GM12878 (cell line): ENCODE data around the gene SFXN5. TPM values are rescaled to one million over a fixed set of nuclear protein-coding genes. Genes with fewer than 3 reads are reported as not detected.

ENCODE experiments used
- CHD2 ChIP-seq: IDR thresholded peaks from 2 replicates; pipeline ENCODE4 v1.6.1; 2011; ENCODE audit warnings: low read depth, low read length, improper control_type of control experiment, borderline replicate concordance
- DPF2 ChIP-seq: fragments of 450-650 bp; IDR thresholded peaks from 2 replicates; pipeline ENCODE4 v1.6.1; 2017; ENCODE audit warnings: mild to moderate bottlenecking
- LARP7 ChIP-seq: fragments of 450-650 bp; IDR thresholded peaks from 2 replicates; pipeline ENCODE4 v1.6.1; 2017; ENCODE audit warnings: mild to moderate bottlenecking
- MTA2 ChIP-seq: fragments of 450-650 bp; IDR thresholded peaks from 2 replicates; pipeline ENCODE4 v1.6.1; 2016; ENCODE audit warnings: low read depth, mild to moderate bottlenecking, moderate library complexity
- NBN ChIP-seq: fragments of 450-650 bp; IDR thresholded peaks from 2 replicates; pipeline ENCODE4 v1.6.1; 2016
- PAX8 ChIP-seq: fragments of 450-650 bp; IDR thresholded peaks from 2 replicates; pipeline ENCODE4 v1.6.1; 2017; ENCODE audit warnings: mild to moderate bottlenecking, moderate library complexity
- PML ChIP-seq: IDR thresholded peaks from 2 replicates; pipeline ENCODE4 v1.6.1; 2012; ENCODE audit warnings: low read length, inconsistent platforms
- SIN3A ChIP-seq: IDR thresholded peaks from 2 replicates; pipeline ENCODE4 v1.6.1; 2012; ENCODE audit warnings: low read depth, low read length, improper control_type of control experiment
- SP1 ChIP-seq: IDR thresholded peaks from one replicate; pipeline ENCODE4 v1.6.1; 2011; ENCODE audit warnings: low read depth, low read length
- SREBF1 ChIP-seq: IDR thresholded peaks from 2 replicates; pipeline ENCODE4 v1.6.1; 2012; ENCODE audit warnings: mild to moderate bottlenecking, low read length
- TAF1 ChIP-seq: IDR thresholded peaks from 2 replicates; pipeline ENCODE4 v1.6.1; 2011; ENCODE audit warnings: mild to moderate bottlenecking, low read depth, low read length, borderline replicate concordance
- TCF7 ChIP-seq: IDR thresholded peaks from 2 replicates; pipeline ENCODE4 v1.6.1; 2014; ENCODE audit warnings: antibody characterized with exemption, borderline replicate concordance
- polyA plus RNA-seq, 11 experiments: library from polyadenylated mRNA; depleted of rRNA in 4 of 11; unstranded in 6 of 11; stranded (reverse) in 5 of 11; fragments of >200 nt; fragmentation: Nextera tagmentation in 4 of 11; fragmentation: Illumina TruSeq in 1 of 11; extraction: Ambion mirVana in 4 of 11; extraction: Trizol in 1 of 11; gene quantifications; 1 replicate in 1 of 11; 2 replicates in 10 of 11; pipeline versions ENCODE4 v1.2.1 to v1.2.3, GENCODE V29; 2011 to 2016; ENCODE audit warnings: inconsistent platforms in 2 of 11, missing spikeins in 2 of 11, low read depth in 1 of 11
- total RNA-seq, 4 experiments: library from RNA; depleted of rRNA in 3 of 4; stranded (reverse); fragments of >200 nt in 3 of 4; fragmentation: Illumina TruSeq in 1 of 4; extraction: Trizol in 1 of 4; gene quantifications; 2 replicates each; pipeline versions ENCODE4 v1.2.1 to v1.2.3, GENCODE V29; 2013 to 2021
- TF ChIP-seq, protein P1 (sequence below): fragments of 150-350 bp; IDR thresholded peaks from 2 replicates; pipeline ENCODE4 v1.6.1; 2014; ENCODE audit warnings: mild to moderate bottlenecking, low read depth, low read length
- TF ChIP-seq, protein P2 (sequence below): fragments of 450-650 bp; IDR thresholded peaks from 2 replicates; pipeline ENCODE4 v1.6.1; 2017; ENCODE audit warnings: mild to moderate bottlenecking, low read depth, inconsistent platforms; ENCODE audit not compliant: poor library complexity, severe bottlenecking
- TF ChIP-seq, protein P3 (sequence below): IDR thresholded peaks from 2 replicates; pipeline ENCODE4 v1.6.1; 2012; ENCODE audit warnings: low read depth, low read length, improper control_type of control experiment
- TF ChIP-seq, protein P4 (sequence below): fragments of 450-650 bp; IDR thresholded peaks from 2 replicates; pipeline ENCODE4 v1.6.1; 2016; ENCODE audit warnings: mild to moderate bottlenecking, moderate library complexity, borderline replicate concordance

Gene SFXN5
- total and polyA plus RNA-seq, 10 of the 15 experiments (the other 5 are each of a cell fraction or from before 2014, with no cell fraction given), result 3.3 to 15.9 (median 11.2) TPM

DNA sequence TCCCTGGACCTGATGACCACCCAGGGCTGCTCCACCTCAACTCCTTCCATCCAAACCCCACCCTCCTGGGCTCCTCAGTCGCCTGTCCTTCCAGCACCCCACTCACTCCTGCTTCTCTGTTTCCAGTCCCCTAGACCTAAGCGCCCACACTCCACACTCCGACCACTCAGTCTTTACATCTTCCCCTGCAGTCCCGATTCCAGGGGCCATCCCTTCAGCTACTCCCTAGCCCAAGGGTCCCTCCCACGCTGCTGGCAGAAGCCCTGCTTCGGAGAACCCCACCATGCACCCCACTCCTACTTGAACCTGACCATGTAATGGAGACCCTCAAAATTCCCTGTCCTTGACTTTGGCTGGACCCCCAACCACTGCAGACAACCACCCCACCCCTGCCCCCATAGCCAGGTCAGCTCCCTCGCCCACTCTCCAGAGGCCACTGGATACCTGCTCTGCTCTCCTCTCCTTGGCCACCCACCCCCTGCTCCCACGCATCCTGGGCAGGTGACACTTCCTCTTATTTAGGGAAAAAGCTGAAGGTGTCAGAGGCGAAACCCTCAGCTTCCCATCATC, 126.0 kb downstream of the SFXN5 start (continued):
- TF ChIP-seq, protein P1, sequence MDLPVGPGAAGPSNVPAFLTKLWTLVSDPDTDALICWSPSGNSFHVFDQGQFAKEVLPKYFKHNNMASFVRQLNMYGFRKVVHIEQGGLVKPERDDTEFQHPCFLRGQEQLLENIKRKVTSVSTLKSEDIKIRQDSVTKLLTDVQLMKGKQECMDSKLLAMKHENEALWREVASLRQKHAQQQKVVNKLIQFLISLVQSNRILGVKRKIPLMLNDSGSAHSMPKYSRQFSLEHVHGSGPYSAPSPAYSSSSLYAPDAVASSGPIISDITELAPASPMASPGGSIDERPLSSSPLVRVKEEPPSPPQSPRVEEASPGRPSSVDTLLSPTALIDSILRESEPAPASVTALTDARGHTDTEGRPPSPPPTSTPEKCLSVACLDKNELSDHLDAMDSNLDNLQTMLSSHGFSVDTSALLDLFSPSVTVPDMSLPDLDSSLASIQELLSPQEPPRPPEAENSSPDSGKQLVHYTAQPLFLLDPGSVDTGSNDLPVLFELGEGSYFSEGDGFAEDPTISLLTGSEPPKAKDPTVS, result no peak
- TF ChIP-seq PML, result no peak
- TF ChIP-seq, protein P2, sequence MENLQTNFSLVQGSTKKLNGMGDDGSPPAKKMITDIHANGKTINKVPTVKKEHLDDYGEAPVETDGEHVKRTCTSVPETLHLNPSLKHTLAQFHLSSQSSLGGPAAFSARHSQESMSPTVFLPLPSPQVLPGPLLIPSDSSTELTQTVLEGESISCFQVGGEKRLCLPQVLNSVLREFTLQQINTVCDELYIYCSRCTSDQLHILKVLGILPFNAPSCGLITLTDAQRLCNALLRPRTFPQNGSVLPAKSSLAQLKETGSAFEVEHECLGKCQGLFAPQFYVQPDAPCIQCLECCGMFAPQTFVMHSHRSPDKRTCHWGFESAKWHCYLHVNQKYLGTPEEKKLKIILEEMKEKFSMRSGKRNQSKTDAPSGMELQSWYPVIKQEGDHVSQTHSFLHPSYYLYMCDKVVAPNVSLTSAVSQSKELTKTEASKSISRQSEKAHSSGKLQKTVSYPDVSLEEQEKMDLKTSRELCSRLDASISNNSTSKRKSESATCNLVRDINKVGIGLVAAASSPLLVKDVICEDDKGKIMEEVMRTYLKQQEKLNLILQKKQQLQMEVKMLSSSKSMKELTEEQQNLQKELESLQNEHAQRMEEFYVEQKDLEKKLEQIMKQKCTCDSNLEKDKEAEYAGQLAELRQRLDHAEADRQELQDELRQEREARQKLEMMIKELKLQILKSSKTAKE, result no peak
- TF ChIP-seq SIN3A, result no peak
- TF ChIP-seq PAX8, result no peak
- no peak for TF ChIP-seq LARP7
- no peak for TF ChIP-seq TCF7
- TF ChIP-seq TAF1, result no peak
- TF ChIP-seq SP1, result no peak
- TF ChIP-seq, protein P3, sequence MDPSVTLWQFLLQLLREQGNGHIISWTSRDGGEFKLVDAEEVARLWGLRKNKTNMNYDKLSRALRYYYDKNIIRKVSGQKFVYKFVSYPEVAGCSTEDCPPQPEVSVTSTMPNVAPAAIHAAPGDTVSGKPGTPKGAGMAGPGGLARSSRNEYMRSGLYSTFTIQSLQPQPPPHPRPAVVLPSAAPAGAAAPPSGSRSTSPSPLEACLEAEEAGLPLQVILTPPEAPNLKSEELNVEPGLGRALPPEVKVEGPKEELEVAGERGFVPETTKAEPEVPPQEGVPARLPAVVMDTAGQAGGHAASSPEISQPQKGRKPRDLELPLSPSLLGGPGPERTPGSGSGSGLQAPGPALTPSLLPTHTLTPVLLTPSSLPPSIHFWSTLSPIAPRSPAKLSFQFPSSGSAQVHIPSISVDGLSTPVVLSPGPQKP, result no peak
- TF ChIP-seq CHD2, result no peak
- no peak for TF ChIP-seq DPF2
- TF ChIP-seq SREBF1, result no peak
- no peak for TF ChIP-seq NBN
- no peak for TF ChIP-seq MTA2
- TF ChIP-seq, protein P4, sequence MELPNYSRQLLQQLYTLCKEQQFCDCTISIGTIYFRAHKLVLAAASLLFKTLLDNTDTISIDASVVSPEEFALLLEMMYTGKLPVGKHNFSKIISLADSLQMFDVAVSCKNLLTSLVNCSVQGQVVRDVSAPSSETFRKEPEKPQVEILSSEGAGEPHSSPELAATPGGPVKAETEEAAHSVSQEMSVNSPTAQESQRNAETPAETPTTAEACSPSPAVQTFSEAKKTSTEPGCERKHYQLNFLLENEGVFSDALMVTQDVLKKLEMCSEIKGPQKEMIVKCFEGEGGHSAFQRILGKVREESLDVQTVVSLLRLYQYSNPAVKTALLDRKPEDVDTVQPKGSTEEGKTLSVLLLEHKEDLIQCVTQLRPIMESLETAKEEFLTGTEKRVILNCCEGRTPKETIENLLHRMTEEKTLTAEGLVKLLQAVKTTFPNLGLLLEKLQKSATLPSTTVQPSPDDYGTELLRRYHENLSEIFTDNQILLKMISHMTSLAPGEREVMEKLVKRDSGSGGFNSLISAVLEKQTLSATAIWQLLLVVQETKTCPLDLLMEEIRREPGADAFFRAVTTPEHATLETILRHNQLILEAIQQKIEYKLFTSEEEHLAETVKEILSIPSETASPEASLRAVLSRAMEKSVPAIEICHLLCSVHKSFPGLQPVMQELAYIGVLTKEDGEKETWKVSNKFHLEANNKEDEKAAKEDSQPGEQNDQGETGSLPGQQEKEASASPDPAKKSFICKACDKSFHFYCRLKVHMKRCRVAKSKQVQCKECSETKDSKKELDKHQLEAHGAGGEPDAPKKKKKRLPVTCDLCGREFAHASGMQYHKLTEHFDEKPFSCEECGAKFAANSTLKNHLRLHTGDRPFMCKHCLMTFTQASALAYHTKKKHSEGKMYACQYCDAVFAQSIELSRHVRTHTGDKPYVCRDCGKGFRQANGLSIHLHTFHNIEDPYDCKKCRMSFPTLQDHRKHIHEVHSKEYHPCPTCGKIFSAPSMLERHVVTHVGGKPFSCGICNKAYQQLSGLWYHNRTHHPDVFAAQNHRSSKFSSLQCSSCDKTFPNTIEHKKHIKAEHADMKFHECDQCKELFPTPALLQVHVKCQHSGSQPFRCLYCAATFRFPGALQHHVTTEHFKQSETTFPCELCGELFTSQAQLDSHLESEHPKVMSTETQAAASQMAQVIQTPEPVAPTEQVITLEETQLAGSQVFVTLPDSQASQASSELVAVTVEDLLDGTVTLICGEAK, result no peak
